Choroid plexus epithelial cell (primary cell): ENCODE data around the gene ELMO1.

Experiments
- DNase-seq: peaks from one replicate; pipeline ENCODE4 v3.0.0-alpha.2; 2010; ENCODE audit warnings: low read depth
- H3K4me3 ChIP-seq: 2 replicates; pipeline ENCODE4 v1.5.1; 2011; ENCODE audit warnings: low read depth, mild to moderate bottlenecking, control low read depth, low read length, moderate library complexity
- TF ChIP-seq, protein P1 (sequence below): conservative IDR thresholded peaks from 2 replicates; pipeline ENCODE4 v1.5.1; 2011; ENCODE audit warnings: low read depth, mild to moderate bottlenecking, control low read depth, inconsistent platforms, low read length, moderate library complexity

Gene ELMO1

GRCh38 chr7:36844374-36844773, 604.3 kb downstream of the ELMO1 start:
- TF ChIP-seq, protein P1, sequence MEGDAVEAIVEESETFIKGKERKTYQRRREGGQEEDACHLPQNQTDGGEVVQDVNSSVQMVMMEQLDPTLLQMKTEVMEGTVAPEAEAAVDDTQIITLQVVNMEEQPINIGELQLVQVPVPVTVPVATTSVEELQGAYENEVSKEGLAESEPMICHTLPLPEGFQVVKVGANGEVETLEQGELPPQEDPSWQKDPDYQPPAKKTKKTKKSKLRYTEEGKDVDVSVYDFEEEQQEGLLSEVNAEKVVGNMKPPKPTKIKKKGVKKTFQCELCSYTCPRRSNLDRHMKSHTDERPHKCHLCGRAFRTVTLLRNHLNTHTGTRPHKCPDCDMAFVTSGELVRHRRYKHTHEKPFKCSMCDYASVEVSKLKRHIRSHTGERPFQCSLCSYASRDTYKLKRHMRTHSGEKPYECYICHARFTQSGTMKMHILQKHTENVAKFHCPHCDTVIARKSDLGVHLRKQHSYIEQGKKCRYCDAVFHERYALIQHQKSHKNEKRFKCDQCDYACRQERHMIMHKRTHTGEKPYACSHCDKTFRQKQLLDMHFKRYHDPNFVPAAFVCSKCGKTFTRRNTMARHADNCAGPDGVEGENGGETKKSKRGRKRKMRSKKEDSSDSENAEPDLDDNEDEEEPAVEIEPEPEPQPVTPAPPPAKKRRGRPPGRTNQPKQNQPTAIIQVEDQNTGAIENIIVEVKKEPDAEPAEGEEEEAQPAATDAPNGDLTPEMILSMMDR, result no peak
- no peak for DNase-seq
- no peak overlapping the region for H3K4me3 ChIP-seq

- H3K4me3 ChIP-seq, result no peak overlapping the region
- no peak for DNase-seq
- TF ChIP-seq, protein P1, result no peak
These were observed 607.8 kb downstream of the ELMO1 start for GRCh38 chr7:36840904-36841303.

GRCh38 chr7:36838616-36839225, 609.9 kb downstream of the ELMO1 start:
- DNase-seq, result no peak
- TF ChIP-seq, protein P1, result no peak
- H3K4me3 ChIP-seq, result no peak overlapping the region

- TF ChIP-seq, protein P1, result no peak
- no peak overlapping the region for H3K4me3 ChIP-seq
- DNase-seq, result no peak
These were observed 617.6 kb downstream of the ELMO1 start for GRCh38 chr7:36831049-36831448.

DNA sequence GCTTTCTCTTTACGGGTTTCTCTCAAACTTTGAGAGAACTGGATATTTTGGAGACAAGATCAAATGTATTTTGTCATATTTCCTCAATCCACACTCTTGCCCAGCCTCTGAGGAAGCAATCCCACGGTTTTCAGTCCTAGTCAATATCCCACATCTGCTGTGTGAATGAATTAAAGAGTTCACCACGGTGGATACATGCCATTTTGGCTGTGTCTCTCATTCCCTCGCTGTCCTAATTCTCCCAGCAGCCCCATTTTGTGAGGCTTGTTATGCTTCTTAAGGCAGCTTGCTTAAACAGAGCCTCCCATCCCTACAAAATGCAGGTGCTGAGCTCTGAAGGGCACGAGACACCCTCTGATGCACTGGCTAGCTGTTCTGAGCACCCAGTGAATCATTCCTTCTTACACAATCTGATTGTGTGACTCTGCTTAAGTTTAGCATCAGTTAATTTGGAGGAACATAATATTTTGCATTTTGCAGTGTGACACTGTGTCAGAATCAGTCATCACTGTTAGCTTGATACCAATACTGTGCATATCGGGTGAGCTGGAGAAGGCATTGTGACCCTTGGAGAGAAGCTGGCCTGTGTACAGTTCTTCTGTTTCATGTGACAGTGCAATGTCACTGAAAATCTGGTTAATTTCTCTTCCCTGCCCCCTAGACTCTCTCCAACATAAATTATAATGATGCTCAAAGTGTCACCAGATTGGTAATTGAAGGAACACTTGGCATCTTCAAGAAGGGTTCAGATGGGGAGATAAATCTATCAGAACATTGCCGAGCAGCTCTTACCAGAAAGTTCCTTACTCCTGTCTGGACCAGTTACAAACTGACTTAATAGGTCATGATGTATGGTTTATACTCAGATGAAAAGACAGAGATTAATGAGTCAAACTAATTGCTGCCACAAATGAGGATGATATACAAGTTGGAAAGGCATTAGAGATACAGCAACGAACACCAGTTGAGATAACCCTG, 620.6 kb downstream of the ELMO1 start:
- no peak overlapping the region for H3K4me3 ChIP-seq
- DNase-seq, result no peak
- TF ChIP-seq, protein P1, result no peak

DNA sequence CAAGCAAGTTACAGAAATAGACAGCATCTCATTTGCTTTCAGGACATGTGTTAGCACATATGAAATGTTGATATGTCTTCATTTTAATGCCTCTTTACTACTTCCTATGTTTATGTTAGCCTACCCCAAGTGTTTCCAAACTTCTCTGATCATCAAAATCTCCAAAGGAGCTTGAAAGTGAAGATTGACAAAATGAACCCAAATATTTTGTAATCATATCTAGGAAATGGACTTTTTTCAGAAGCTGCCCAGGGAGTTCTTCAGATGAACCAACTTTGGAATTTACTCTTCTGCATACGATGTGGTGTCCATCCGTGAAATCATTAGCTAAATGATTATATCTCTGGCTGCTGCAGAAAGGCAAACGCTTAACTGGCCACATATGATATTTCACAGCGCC, 623.2 kb downstream of the ELMO1 start:
- DNase-seq, result no peak
- H3K4me3 ChIP-seq, result no peak overlapping the region
- TF ChIP-seq, protein P1, result no peak

GRCh38 chr7:36823353-36823752, 625.3 kb downstream of the ELMO1 start:
- no peak for DNase-seq
- TF ChIP-seq, protein P1, result no peak
- H3K4me3 ChIP-seq, result no peak overlapping the region
